Measurements from ENCODE around the gene NT5DC1. TPM values are rescaled to one million over a fixed set of nuclear protein-coding genes. Genes with fewer than 3 reads are reported as not detected.

The NT5DC1 gene
- total RNA-seq, 4 donors from 2014 or later: 5.0 to 34.5 (median 21.0) TPM

GRCh38 chr6:116218172-116218633 is 117.5 kb downstream of the NT5DC1 start:
- H3K9me3 ChIP-seq: no peaks in the 10 kb centered on the region
- TF ChIP-seq CTCF (IDR thresholded peaks at IDR 0.05): peak in 5 of 6 experiments; percentile 2 to 51 (median 26)
- TF ChIP-seq POLR2A (IDR thresholded peaks at IDR 0.05): no peak
- no peaks in the 10 kb centered on the region for H3K4me1 ChIP-seq
- DNase-seq: no peak
- no peak overlapping the region for H3K4me3 ChIP-seq
- H3K36me3 ChIP-seq: peaks cover 0 to 3% (median 0%) of the 10 kb centered on the region in 3 donors
- no peak overlapping the region for H3K27ac ChIP-seq
- no peaks in the 10 kb centered on the region for H3K27me3 ChIP-seq

DNA sequence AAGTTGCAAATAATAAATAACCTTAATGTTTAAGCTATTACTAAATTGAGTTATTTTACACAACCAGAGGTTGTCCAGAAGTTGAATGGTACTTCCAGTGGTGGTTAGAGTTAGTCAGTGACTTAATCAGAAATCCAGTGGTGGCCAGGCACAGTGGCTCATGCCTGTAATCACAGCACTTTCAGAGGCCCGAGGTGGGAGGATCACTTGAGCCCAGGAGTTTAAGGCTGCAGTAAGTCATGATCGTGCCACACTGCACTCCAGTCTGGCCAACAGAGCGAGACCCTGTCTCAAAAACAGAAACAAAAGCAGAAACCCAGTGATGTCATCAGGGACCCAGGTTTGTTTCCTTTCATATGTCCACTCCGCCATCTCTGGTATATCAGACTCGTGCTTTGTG is 118.2 kb downstream of the NT5DC1 start:
- DNase-seq: no peak
- no peak overlapping the region for H3K4me3 ChIP-seq
- H3K27ac ChIP-seq: no peak overlapping the region
- TF ChIP-seq POLR2A (IDR thresholded peaks at IDR 0.05): no peak
- no peak for TF ChIP-seq CTCF (IDR thresholded peaks at IDR 0.05)
- peaks cover 0 to 3% (median 0%) of the 10 kb centered on the region in 3 donors for H3K36me3 ChIP-seq
- H3K4me1 ChIP-seq: no peaks in the 10 kb centered on the region
- no peaks in the 10 kb centered on the region for H3K9me3 ChIP-seq
- no peaks in the 10 kb centered on the region for H3K27me3 ChIP-seq

GRCh38 chr6:116221067-116221466 is 120.4 kb downstream of the NT5DC1 start:
- no peak for TF ChIP-seq CTCF (IDR thresholded peaks at IDR 0.05)
- TF ChIP-seq POLR2A (IDR thresholded peaks at IDR 0.05): no peak
- Histone ChIP-seq H3K27me3 (no peaks in the 10 kb centered on the region), H3K4me1 (no peaks in the 10 kb centered on the region), H3K27ac (no peak overlapping the region), H3K9me3 (no peaks in the 10 kb centered on the region), H3K36me3 (peaks cover 0 to 3% (median 0%) of the 10 kb centered on the region in 3 donors), H3K4me3 (no peak overlapping the region)
- no peak for DNase-seq

GRCh38 chr6:116221911-116222310 is 121.3 kb downstream of the NT5DC1 start:
- no peak for DNase-seq
- peaks cover 0 to 3% (median 0%) of the 10 kb centered on the region in 3 donors for H3K36me3 ChIP-seq
- no peaks in the 10 kb centered on the region for H3K9me3 ChIP-seq
- no peaks in the 10 kb centered on the region for H3K27me3 ChIP-seq
- no peak overlapping the region for H3K4me3 ChIP-seq
- no peak overlapping the region for H3K27ac ChIP-seq
- no peaks in the 10 kb centered on the region for H3K4me1 ChIP-seq
- no peak for TF ChIP-seq POLR2A (IDR thresholded peaks at IDR 0.05)
- no peak for TF ChIP-seq CTCF (IDR thresholded peaks at IDR 0.05)

DNA sequence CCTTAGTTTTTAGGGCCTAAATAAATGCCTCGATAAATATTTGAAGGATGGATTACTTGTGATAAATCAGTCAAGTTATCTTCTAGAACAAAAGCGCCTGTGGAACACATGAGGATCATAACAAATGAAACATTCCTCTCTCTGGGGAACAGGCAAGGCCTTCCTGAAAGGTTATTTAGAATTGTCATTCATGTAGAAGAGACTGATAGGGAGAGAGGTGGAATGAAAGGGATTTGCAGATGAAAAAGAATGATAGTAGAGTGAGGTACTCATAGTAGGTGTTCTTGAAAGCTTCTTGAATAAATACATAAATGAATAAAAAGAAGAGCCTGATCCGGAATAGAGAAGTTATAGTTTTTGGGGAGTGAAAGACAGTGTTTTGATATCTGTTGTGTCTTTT is 122.7 kb downstream of the NT5DC1 start:
- TF ChIP-seq POLR2A (IDR thresholded peaks at IDR 0.05) (no peak), CTCF (IDR thresholded peaks at IDR 0.05) (no peak)

More for the DNA sequence above, 122.7 kb downstream of the NT5DC1 start:
- Histone ChIP-seq H3K36me3 (peaks cover 0 to 3% (median 0%) of the 10 kb centered on the region in 3 donors), H3K27ac (no peak overlapping the region), H3K9me3 (no peaks in the 10 kb centered on the region), H3K4me1 (no peaks in the 10 kb centered on the region), H3K4me3 (no peak overlapping the region), H3K27me3 (no peaks in the 10 kb centered on the region)
- no peak for DNase-seq

All from Peyer's patch (tissue), 4 donors.